Eye (tissue), 1 donor: ENCODE results near the gene METTL8.
A peak's percentile ranks its signal among the peaks of the same experiment; 100 is the strongest.

Source experiments
- DNase-seq: peaks from one replicate; pipeline ENCODE4 v3.0.0-alpha.2; 2015

METTL8 gene

GRCh38 chr2:171308280-171309054 is 125.3 kb downstream of the METTL8 start:
- no peak for DNase-seq

GRCh38 chr2:171307560-171307959 is 126.2 kb downstream of the METTL8 start:
- no peak for DNase-seq

- DNase-seq: no peak
Observed at GRCh38 chr2:171297956-171298355, 135.8 kb downstream of the METTL8 start.

GRCh38 chr2:171294608-171295007 is 139.2 kb downstream of the METTL8 start:
- no peak for DNase-seq

GRCh38 chr2:171293661-171294060 is 140.1 kb downstream of the METTL8 start:
- DNase-seq: no peak

- DNase-seq: no peak
Observed at GRCh38 chr2:171289991-171290390, 143.8 kb downstream of the METTL8 start.

- DNase-seq: no peak
Observed at GRCh38 chr2:171289316-171289715, 144.5 kb downstream of the METTL8 start.

- no peak for DNase-seq
Observed at GRCh38 chr2:171287611-171288010, 146.2 kb downstream of the METTL8 start.

GRCh38 chr2:171287036-171287571 is 146.7 kb downstream of the METTL8 start:
- DNase-seq: no peak

GRCh38 chr2:171281110-171281509 is 152.7 kb downstream of the METTL8 start:
- DNase-seq: peak; percentile 43

GRCh38 chr2:171279983-171280790 is 153.6 kb downstream of the METTL8 start:
- DNase-seq: peak; percentile 19

GRCh38 chr2:171274757-171275156 is 159.0 kb downstream of the METTL8 start:
- no peak for DNase-seq

GRCh38 chr2:171271971-171272436 is 161.8 kb downstream of the METTL8 start:
- no peak for DNase-seq

GRCh38 chr2:171271386-171271785 is 162.4 kb downstream of the METTL8 start:
- DNase-seq: no peak

- no peak for DNase-seq
Observed at GRCh38 chr2:171267855-171268629, 165.7 kb downstream of the METTL8 start.
